GM23338 (cell line): Measurements from ENCODE around the gene POLR2F. TPM values are rescaled to one million over a fixed set of nuclear protein-coding genes. Genes with fewer than 3 reads are reported as not detected.
A peak's percentile ranks its signal among the peaks of the same experiment; 100 is the strongest.

Source experiments
- ATAC-seq: fragments of 200-7000 bp; cut with Tn5 transposase; 3 replicates; pipeline ENCODE4 v1.9.1; 2020
- DNase-seq: peaks from one replicate; pipeline ENCODE4 v3.0.0-alpha.2; 2015; ENCODE audit warnings: low spot score
- H2AFZ ChIP-seq: fragments of 200-600 bp; sonication (generic); 2 replicates; pipeline ENCODE4 v1.8.0; 2016; ENCODE audit warnings: antibody characterized with exemption, mild to moderate bottlenecking, moderate library complexity
- H3F3A ChIP-seq: fragments of 200-600 bp; sonication (generic); replicated peaks from 2 replicates; pipeline ENCODE4 v1.8.0; 2017; ENCODE audit warnings: antibody characterized with exemption, mixed run types, low read depth
- H3K27ac ChIP-seq: fragments of 200-600 bp; sonication (generic); 2 replicates; pipeline ENCODE4 v1.6.1; 2016; ENCODE audit warnings: low read depth
- H3K27me3 ChIP-seq: fragments of 200-600 bp; sonication (generic); 2 replicates; pipeline ENCODE4 v1.8.0; 2016; ENCODE audit warnings: mild to moderate bottlenecking, mixed run types, moderate library complexity; ENCODE audit not compliant: insufficient read depth
- H3K36me3 ChIP-seq: fragments of 200-600 bp; sonication (generic); 2 replicates; pipeline ENCODE4 v1.8.0; 2016; ENCODE audit warnings: mild to moderate bottlenecking; ENCODE audit not compliant: insufficient read depth
- H3K4me1 ChIP-seq: fragments of 200-600 bp; sonication (generic); 2 replicates; pipeline ENCODE4 v1.8.0; 2016; ENCODE audit warnings: mild to moderate bottlenecking, moderate library complexity; ENCODE audit not compliant: insufficient read depth
- H3K4me2 ChIP-seq: fragments of 200-600 bp; sonication (generic); 2 replicates; pipeline ENCODE4 v1.7.1; 2017; ENCODE audit warnings: mixed run types
- H3K4me3 ChIP-seq: fragments of 200-600 bp; sonication (generic); 2 replicates; pipeline ENCODE4 v1.6.1; 2016; ENCODE audit warnings: mixed run types
- H3K79me2 ChIP-seq: fragments of 200-600 bp; sonication (generic); replicated peaks from 2 replicates; pipeline ENCODE4 v1.8.0; 2017; ENCODE audit warnings: mild to moderate bottlenecking; ENCODE audit not compliant: insufficient read depth
- H3K9me2 ChIP-seq: fragments of 200-600 bp; sonication (generic); 2 replicates; pipeline ENCODE4 v1.8.0; 2017; ENCODE audit not compliant: insufficient read depth
- H4K20me1 ChIP-seq: fragments of 200-600 bp; sonication (generic); replicated peaks from 2 replicates; pipeline ENCODE4 v1.8.0; 2017; ENCODE audit warnings: mild to moderate bottlenecking; ENCODE audit not compliant: insufficient read depth
- H3K27ac Mint-ChIP-seq: 2 replicates; pipeline ENCODE4 v1.8.0; 2020; ENCODE audit warnings: inconsistent platforms, mild to moderate bottlenecking, moderate library complexity, mixed read lengths
- H3K27me3 Mint-ChIP-seq: 3 replicates; pipeline ENCODE4 v1.8.0; 2022; ENCODE audit warnings: low read depth, mild to moderate bottlenecking, moderate library complexity, mixed read lengths, inconsistent platforms; ENCODE audit not compliant: insufficient read depth, poor library complexity
- H3K36me3 Mint-ChIP-seq: 3 replicates; pipeline ENCODE4 v1.8.0; 2021; ENCODE audit warnings: low read depth, mild to moderate bottlenecking, inconsistent platforms, moderate library complexity, mixed read lengths
- H3K4me1 Mint-ChIP-seq: 3 replicates; pipeline ENCODE4 v1.8.0; 2020; ENCODE audit warnings: mild to moderate bottlenecking, inconsistent platforms, mixed read lengths
- H3K4me3 Mint-ChIP-seq: 3 replicates; pipeline ENCODE4 v1.8.0; 2021; ENCODE audit warnings: moderate library complexity, mild to moderate bottlenecking, inconsistent platforms, mixed read lengths
- H3K9me3 Mint-ChIP-seq: 3 replicates; pipeline ENCODE4 v1.8.0; 2020; ENCODE audit warnings: moderate library complexity, mild to moderate bottlenecking, inconsistent platforms, mixed read lengths
- CREB1 ChIP-seq: fragments of 250-450 bp; sonication (Bioruptor Pico); IDR thresholded peaks from 2 replicates; pipeline ENCODE4 v1.5.0; 2020; ENCODE audit warnings: low read depth, mild to moderate bottlenecking, moderate library complexity
- EZH2 ChIP-seq: fragments of 200-600 bp; sonication (generic); IDR thresholded peaks from one replicate; pipeline ENCODE4 v1.8.0; 2017; ENCODE audit warnings: antibody characterized with exemption, mild to moderate bottlenecking, low read depth; ENCODE audit not compliant: unreplicated experiment
- EZH2phosphoT487 ChIP-seq: fragments of 200-600 bp; sonication (generic); IDR thresholded peaks from one replicate; pipeline ENCODE4 v1.8.1; 2018; ENCODE audit warnings: antibody characterized with exemption; ENCODE audit not compliant: unreplicated experiment
- NANOG ChIP-seq: IDR thresholded peaks from 2 replicates; pipeline ENCODE4 v1.6.1; 2016; ENCODE audit warnings: antibody characterized with exemption, borderline replicate concordance
- ZNF114 ChIP-seq: fragments of 250-450 bp; sonication (Bioruptor Pico); IDR thresholded peaks from 2 replicates; pipeline ENCODE4 v1.5.0; 2020; ENCODE audit warnings: mild to moderate bottlenecking, moderate library complexity
- ZNF331 ChIP-seq: fragments of 250-450 bp; sonication (Bioruptor Pico); IDR thresholded peaks from 2 replicates; pipeline ENCODE4 v1.5.0; 2020; ENCODE audit warnings: low read depth, mild to moderate bottlenecking, moderate library complexity
- polyA plus RNA-seq: library from polyadenylated mRNA; unstranded; fragments of >200 nt; fragmentation: Nextera tagmentation; extraction: Ambion mirVana; gene quantifications from 2 replicates; pipeline ENCODE4 v1.2.1, GENCODE V29; 2016
- total RNA-seq: library from RNA; depleted of rRNA; stranded (reverse); fragments of >200 nt; shearing (Covaris generic); gene quantifications from 2 replicates; pipeline ENCODE4 v1.2.3, GENCODE V29; 2014
- TF ChIP-seq, protein P1 (sequence below): fragments of 250-450 bp; sonication (Bioruptor Pico); IDR thresholded peaks from 2 replicates; pipeline ENCODE4 v1.5.0; 2020; ENCODE audit warnings: mild to moderate bottlenecking, moderate library complexity
- TF ChIP-seq, protein P2 (sequence below), 2 experiments: fragments of 200-600 bp in 1 of 2; sonication (generic) in 1 of 2; conservative IDR thresholded peaks; 2 replicates each; pipeline versions ENCODE4 v1.5.1 to v1.6.1; 2016 to 2017; ENCODE audit warnings: antibody characterized with exemption in 2 of 2, low read depth in 2 of 2, mild to moderate bottlenecking in 2 of 2, moderate library complexity in 1 of 2

Gene POLR2F
- total and polyA plus RNA-seq, 2 experiments from 2014 or later: 144 to 429 TPM

DNA sequence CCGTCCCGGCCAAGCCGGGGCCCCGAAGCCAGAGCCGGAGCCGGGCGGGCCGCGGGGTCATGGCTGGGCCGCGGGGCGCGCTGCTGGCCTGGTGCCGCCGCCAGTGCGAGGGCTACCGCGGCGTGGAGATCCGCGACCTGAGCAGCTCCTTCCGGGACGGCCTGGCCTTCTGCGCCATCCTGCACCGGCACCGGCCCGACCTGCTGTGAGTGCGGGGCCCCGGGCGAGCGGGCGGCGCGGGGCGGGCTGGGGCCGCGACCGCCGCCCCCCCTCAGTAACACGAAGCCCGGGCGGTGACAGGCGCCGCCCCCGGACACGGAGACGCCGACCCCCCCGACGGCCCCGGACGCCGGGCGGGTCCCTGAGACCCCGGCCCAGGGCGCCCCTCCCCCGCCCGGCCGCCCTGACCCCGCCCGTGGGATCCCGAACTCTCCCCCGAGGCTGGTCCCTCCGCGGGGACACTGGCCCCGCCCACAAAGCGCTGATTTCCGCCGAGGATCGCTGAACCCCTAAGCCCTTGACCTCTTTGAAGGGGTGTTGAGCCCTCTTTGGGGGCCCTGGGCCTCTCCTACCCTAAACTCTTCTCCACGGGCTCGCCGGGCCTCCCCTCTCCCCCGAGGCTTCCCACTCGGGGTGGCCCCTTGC lies 47.0 kb upstream of the POLR2F start:
- peaks cover 7% of the 10 kb centered on the region; the same call in 1 of the 2 replicates for H3K9me2 ChIP-seq
- peaks cover 4% of the 10 kb centered on the region; the same call in 1 of the 3 replicates for H3K36me3 Mint-ChIP-seq
- peak overlapping the region; percentile 77 for H3K4me3 Mint-ChIP-seq
- TF ChIP-seq EZH2phosphoT487 (no peak), CREB1 (no peak), EZH2 (no peak), NANOG (no peak), ZNF331 (no peak), ZNF114 (CRISPR knock-in tag) (no peak)
- TF ChIP-seq, protein P1, sequence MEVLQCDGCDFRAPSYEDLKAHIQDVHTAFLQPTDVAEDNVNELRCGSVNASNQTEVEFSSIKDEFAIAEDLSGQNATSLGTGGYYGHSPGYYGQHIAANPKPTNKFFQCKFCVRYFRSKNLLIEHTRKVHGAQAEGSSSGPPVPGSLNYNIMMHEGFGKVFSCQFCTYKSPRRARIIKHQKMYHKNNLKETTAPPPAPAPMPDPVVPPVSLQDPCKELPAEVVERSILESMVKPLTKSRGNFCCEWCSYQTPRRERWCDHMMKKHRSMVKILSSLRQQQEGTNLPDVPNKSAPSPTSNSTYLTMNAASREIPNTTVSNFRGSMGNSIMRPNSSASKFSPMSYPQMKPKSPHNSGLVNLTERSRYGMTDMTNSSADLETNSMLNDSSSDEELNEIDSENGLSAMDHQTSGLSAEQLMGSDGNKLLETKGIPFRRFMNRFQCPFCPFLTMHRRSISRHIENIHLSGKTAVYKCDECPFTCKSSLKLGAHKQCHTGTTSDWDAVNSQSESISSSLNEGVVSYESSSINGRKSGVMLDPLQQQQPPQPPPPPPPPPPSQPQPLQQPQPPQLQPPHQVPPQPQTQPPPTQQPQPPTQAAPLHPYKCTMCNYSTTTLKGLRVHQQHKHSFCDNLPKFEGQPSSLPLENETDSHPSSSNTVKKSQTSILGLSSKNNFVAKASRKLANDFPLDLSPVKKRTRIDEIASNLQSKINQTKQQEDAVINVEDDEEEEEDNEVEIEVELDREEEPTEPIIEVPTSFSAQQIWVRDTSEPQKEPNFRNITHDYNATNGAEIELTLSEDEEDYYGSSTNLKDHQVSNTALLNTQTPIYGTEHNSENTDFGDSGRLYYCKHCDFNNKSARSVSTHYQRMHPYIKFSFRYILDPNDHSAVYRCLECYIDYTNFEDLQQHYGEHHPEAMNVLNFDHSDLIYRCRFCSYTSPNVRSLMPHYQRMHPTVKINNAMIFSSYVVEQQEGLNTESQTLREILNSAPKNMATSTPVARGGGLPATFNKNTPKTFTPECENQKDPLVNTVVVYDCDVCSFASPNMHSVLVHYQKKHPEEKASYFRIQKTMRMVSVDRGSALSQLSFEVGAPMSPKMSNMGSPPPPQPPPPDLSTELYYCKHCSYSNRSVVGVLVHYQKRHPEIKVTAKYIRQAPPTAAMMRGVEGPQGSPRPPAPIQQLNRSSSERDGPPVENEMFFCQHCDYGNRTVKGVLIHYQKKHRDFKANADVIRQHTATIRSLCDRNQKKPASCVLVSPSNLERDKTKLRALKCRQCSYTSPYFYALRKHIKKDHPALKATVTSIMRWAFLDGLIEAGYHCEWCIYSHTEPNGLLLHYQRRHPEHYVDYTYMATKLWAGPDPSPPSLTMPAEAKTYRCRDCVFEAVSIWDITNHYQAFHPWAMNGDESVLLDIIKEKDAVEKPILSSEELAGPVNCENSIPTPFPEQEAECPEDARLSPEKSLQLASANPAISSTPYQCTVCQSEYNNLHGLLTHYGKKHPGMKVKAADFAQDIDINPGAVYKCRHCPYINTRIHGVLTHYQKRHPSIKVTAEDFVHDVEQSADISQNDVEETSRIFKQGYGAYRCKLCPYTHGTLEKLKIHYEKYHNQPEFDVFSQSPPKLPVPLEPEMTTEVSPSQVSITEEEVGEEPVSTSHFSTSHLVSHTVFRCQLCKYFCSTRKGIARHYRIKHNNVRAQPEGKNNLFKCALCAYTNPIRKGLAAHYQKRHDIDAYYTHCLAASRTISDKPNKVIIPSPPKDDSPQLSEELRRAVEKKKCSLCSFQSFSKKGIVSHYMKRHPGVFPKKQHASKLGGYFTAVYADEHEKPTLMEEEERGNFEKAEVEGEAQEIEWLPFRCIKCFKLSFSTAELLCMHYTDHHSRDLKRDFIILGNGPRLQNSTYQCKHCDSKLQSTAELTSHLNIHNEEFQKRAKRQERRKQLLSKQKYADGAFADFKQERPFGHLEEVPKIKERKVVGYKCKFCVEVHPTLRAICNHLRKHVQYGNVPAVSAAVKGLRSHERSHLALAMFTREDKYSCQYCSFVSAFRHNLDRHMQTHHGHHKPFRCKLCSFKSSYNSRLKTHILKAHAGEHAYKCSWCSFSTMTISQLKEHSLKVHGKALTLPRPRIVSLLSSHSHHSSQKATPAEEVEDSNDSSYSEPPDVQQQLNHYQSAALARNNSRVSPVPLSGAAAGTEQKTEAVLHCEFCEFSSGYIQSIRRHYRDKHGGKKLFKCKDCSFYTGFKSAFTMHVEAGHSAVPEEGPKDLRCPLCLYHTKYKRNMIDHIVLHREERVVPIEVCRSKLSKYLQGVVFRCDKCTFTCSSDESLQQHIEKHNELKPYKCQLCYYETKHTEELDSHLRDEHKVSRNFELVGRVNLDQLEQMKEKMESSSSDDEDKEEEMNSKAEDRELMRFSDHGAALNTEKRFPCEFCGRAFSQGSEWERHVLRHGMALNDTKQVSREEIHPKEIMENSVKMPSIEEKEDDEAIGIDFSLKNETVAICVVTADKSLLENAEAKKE (CRISPR knock-in tag): no peak
- TF ChIP-seq, protein P2, sequence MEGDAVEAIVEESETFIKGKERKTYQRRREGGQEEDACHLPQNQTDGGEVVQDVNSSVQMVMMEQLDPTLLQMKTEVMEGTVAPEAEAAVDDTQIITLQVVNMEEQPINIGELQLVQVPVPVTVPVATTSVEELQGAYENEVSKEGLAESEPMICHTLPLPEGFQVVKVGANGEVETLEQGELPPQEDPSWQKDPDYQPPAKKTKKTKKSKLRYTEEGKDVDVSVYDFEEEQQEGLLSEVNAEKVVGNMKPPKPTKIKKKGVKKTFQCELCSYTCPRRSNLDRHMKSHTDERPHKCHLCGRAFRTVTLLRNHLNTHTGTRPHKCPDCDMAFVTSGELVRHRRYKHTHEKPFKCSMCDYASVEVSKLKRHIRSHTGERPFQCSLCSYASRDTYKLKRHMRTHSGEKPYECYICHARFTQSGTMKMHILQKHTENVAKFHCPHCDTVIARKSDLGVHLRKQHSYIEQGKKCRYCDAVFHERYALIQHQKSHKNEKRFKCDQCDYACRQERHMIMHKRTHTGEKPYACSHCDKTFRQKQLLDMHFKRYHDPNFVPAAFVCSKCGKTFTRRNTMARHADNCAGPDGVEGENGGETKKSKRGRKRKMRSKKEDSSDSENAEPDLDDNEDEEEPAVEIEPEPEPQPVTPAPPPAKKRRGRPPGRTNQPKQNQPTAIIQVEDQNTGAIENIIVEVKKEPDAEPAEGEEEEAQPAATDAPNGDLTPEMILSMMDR (conservative IDR thresholded peaks at IDR 0.05; ENCODE audit: low read depth in 2 of 2): no peak
- H3K27ac Mint-ChIP-seq: no peak overlapping the region
- peak overlapping the region; percentile 75 for H3K4me3 ChIP-seq
- H3K27me3 ChIP-seq: no peaks in the 10 kb centered on the region
- no peak overlapping the region for H3K27ac ChIP-seq
- ATAC-seq (peak; percentile 8; the same call in 2 of the 3 replicates), DNase-seq (peak; percentile 67)
- peaks cover 21% of the 10 kb centered on the region for H3F3A ChIP-seq
- peak overlapping the region; percentile 59; the same call in 1 of the 2 replicates for H2AFZ ChIP-seq
- H4K20me1 ChIP-seq: no peaks in the 10 kb centered on the region; the same call in 1 of the 2 replicates
- peak overlapping the region; percentile 89 for H3K4me2 ChIP-seq
- H3K36me3 ChIP-seq: no peaks in the 10 kb centered on the region
- no peaks in the 10 kb centered on the region; the same call in 2 of the 3 replicates for H3K9me3 Mint-ChIP-seq
- H3K4me1 ChIP-seq: peaks cover 27% of the 10 kb centered on the region
- H3K4me1 Mint-ChIP-seq: peaks cover 37% of the 10 kb centered on the region
- peaks cover 12% of the 10 kb centered on the region for H3K27me3 Mint-ChIP-seq
- H3K79me2 ChIP-seq: no peaks in the 10 kb centered on the region; the same call in 1 of the 2 replicates
